Activated CD4-positive, CD25-positive, alpha-beta regulatory T cell treated with anti-CD3 and anti-CD28 coated beads, Interleukin-2, amount 50 U/mL, for 16 hours (primary cell): ENCODE data around the gene MTM1.

Experiments
- DNase-seq: peaks from one replicate; pipeline ENCODE4 v3.0.0-alpha.2; 2020; ENCODE audit warnings: low read depth, low spot score

The MTM1 gene

DNA sequence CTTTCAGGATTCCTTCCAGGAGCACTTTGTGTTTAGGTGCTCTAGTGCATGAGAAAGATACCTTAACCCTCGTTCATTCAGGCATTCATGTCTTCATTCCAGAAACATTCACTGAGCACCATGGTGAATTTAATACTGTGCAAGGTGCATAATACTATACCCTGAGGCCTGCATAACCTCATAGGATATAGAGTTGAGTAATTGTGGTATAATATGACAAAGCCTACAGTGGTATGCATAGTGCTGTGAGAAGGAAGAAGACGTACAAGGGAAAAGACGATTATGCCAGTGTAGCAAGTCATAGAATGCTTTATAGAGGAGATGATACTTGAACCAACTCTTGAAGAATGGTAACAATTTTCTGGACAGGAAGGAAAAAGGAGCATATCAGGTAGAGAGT, 34.3 kb downstream of the MTM1 start:
- no peak for DNase-seq

DNA sequence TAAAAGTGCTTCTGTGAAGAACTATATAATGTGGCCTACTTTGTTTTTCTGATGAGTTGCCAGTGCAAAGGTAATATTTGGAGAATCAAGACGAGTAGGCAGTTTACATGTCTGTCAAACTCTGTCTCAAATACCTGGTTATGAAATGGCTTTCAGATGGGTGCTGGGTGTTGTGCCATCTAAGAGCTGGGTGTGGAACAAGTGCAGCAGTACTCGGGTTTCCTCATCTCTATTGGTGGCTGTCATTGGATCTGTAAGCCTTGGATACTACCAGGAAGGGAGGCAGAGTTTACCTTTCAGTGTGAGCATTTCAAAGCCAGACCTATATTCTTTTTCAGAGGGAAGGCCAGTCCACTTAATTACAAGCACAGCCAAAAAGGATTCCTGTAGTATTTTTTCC, 37.2 kb downstream of the MTM1 start:
- no peak for DNase-seq

DNA sequence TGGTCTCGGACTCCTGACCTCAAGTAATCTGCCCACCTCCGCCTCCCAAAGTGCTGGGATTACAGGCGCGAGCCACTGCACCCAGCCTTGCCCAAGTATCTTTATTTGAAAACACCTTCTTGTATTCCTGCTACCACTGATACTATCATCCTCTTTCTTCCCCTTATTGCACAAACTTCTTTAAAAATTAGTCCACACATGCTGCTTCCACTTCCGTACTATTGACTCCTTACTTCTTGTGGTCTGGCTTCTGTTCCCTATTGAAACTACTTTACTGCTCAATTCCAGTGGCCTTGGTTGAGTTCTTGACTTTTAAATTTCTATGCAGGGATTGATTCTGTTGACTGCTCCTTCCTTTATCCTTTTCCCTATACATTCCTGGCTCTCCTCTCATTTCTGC, 38.8 kb downstream of the MTM1 start:
- DNase-seq: no peak

DNA sequence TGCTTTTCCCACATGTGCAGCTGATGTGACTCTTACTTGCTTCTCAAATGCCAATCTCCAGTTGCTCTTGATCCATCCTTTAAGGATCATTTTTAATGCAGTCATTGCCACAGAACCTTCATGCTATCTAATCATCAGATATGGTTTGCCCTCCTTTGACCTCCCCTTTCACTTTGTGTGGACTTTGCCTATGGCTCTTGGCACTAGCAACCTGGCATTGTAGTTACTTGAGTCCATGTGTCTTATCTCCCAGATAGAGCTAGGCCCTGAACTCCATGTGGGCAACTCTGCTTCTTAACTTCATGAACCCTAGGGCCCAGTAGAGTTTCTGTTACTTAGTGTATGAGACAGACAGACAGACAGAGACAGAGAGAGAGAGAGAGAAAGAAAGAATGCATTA, 41.6 kb downstream of the MTM1 start:
- no peak for DNase-seq

DNA sequence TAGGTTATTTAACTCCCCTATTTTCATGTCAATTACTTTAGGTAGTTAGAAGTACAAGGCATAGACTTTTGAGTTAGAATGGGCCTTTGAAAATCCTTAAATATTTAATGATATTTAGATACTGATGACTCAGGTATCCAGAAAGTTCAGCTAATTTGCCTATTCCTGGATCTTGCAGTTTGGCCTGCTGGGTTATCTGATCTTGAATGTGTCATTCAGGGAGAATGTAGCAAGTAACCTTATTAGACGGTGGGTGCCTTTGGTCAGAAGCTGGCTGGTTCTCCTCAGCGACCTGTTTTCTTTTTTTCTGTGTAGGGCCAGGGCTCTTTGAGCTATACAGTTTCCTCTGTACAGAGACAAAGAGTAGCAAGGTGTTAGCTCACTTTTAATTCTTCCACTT, 42.0 kb downstream of the MTM1 start:
- no peak for DNase-seq

DNA sequence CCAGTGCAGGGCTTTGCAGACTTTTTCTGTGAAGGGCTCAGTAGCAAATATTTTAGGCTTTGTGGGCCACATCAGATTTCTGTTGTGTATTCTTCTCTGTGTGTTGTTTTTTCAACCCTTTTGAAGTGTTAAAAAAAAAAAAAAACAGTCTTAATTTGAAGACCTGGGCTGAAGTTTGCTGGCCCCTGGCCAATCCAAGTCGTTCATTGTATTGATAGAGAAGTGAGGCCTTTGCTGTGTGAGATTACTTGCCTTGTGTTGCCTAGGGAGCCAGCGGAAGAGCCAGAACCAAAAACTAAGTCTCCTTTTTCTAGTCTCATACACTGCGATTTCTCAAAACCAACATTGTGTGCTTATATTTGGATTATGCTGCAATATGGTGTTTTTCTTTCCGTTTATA, 46.9 kb downstream of the MTM1 start:
- DNase-seq: no peak

DNA sequence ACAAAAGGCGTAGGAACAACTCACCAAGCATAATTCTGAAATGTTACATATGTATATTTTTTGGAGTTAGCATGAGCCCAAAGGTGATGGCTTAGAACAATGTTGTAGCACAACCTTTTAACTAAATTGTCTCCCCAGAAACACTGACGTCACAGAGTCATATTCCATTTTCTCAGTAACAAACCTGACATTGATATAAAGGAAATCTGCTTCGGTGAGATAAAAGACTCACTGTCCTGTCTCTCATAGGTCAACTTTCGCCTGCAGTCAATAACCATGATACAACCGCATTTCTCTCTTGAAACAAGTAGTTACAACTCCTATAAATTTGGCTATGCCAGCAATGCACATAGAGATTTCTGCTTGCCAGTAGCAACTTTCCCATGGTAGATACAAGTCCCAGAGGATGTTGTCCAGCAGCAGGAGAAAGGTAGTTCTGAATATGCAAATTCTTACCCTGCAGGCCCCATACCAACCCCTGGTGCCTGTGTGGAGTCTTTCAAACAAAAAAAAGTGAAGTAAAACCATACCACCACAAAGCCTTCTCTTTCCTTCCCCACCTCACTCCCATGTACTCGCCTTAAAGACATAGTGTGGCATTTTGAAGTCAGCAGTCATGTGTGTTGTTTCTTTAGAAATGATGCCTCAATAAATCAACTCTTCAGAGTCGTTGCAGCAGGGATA, 47.9 kb downstream of the MTM1 start:
- no peak for DNase-seq

DNA sequence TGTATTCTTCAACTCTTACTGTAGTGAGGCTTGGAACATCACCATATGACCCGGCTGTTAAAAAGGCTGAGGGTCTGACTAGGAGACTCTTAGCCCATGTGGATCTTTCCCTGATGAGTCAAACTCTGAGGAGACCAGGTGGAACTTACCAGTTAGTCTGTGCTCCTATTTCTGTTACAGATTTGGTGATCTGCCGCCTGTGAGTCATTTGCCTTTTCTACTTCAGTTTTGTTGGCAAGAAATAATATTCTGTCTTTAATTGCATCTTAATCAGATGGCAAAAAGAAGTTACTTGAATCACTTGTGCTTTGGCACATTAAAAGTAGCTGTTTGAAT, 48.4 kb downstream of the MTM1 start:
- no peak for DNase-seq

DNA sequence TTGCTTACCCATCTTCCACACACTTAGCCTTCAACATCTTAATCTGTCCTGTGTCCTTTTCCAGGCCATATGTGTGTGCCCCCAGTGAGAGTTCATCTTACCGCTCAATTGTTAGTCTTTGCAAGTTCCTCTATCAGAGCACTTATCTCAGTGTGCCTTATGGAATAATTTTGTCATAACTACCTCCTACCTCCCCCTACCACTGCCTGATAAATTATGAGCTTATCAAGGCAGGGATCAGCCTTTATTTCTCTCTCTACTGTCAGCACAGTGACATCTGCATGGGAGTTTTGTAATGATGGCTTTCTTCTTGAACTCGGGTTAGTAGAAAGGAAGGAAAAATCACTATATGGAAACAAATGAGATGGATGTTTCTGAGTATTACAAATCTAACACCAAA, 53.2 kb downstream of the MTM1 start:
- no peak for DNase-seq

DNA sequence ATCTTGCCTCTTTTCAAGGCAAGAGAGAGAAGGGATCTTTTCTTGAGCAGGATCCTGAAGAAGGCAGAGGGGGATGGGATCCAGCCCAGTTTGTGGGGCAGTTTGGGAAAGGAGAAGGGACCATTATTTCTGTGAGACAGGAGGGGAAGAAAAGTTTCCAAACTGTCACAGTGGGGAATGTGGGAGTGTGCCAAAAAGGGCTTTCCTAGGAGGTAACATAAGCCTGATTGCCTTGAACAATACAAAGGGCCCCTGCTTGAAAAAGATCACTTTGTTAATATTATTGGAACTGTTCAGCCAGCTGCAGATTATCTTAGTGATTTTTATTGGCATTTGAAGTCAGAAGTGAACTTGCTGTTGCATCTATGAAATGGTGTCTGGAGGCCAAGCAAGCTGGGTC, 55.2 kb downstream of the MTM1 start:
- DNase-seq: no peak

DNA sequence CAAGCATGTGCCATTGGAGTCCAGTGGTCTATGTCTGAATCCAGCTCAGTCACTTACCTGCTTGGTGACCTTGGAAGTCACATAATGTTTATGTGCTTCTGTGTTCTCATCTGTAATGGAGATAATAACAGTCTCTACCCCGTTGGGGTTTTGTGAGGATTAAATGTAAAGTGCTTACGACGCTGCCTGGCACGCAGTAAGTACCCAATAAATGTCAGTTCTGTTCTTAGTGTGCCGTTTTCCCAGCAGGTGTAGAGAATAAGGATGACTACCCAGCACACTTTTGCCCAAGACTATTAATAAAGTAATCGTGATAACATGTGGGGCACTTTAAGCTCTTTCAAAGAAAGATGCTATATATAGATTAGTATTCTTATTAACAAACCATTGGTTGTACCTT, 56.7 kb downstream of the MTM1 start:
- no peak for DNase-seq

DNA sequence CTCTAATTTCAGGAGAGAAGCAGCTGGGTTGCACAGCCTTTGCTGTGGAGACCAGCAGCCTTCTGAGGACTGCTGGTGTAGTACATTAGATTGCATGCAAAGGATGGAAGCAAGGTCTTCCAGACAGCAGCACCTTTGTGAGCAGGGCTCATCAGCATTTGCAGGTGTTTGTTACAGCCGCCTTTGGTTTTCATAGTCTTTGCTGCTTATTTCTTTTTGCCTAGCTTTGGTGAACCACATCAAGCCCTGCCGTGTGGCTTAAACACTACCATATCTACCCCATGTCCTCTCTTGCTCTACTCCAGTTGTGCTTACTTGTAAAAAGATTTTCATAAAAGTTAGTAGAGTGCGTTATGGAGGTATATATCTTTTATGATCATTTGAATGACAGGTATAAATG, 57.5 kb downstream of the MTM1 start:
- no peak for DNase-seq

DNA sequence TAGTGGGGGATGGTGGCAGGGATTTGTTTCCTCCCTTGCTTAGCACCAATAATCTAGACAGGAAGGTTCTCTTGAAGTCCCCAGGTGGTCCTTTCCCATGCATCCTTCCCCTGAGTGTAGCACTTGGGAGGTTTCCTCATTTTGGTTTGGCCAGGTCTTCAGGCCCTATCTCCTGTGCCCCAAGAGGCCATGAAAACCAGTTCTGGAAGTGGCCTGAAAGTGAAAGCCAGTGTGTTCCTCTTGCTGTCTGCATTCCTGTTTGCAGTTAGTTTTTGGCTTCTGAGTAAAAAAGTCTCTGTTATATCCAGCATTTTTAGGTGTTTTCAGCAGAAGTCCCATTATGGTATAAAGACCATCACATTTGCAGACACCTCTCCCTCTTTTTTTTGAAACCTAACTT, 59.5 kb downstream of the MTM1 start:
- no peak for DNase-seq

DNA sequence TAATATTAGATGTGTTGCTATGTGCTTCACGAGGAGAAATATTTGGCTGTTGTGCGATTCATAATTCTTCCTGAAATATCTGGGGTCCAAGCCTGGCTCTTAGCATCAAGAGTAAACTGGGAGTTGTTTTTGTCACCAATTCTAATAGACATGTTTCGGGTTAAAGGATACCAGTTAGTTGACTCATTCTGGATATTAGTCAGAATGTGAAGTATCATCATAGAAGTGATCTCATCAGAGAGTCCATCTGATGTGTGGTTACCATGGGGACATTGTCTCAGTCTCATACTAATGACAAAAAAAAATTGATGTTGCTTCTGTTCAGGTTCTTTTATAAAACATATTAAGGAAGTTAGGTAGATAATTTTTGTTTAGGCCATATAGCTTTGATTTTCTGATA, 67.5 kb downstream of the MTM1 start:
- no peak for DNase-seq

DNA sequence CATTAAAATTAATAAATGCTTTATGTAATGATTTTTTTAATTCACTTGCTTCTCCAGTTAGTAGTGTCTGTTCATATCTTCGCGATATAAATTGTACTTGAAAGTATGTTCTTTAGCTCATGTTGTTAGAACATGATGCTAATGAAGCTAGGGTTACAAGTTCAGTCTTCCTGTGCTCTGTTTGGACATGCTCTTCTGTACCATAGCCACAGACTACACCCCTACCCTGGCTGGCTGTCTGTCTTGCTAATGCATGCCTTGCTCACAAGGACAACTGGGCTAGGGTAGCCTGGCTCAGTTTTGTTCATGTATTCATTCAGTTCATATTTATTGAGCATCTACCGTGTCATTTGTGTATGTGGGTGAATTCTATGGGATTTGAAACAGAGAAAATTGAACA, 74.0 kb downstream of the MTM1 start:
- DNase-seq: no peak

DNA sequence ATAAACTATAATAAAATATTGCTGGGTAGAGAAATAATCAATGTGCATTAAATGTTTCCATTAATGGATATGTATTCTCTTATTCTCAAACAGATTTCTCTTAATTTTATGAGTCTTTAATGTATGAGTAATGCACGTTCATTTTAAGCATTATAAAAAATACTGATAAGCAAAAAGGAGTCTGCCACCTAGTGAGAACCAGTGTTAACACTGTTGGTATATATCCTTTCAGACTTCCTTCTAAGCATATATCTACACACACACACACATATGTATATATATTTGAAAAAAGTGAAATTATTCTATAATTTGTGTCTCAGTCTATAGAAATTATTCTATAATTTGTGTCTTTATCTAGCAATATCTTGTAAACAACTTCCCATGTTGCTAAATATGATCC, 74.8 kb downstream of the MTM1 start:
- DNase-seq: no peak

DNA sequence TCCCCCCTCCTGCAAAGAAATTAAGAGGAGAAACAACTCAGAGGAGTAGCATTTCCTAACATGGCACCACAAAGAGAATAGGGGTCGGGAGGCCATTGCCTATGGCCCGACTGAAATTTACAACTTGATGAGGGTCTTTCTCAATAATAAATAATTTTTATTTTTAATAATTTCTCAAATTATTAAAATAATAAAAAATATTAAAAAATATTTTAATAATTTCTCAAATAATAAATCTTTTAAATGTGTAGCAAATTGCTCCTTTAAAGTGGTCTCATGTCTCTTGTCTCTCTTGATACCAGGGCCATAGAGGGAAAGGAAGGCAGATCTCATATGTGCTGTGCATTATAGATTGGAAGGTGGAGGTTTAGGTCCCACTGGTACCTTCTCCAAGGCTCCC, 75.5 kb downstream of the MTM1 start:
- no peak for DNase-seq

DNA sequence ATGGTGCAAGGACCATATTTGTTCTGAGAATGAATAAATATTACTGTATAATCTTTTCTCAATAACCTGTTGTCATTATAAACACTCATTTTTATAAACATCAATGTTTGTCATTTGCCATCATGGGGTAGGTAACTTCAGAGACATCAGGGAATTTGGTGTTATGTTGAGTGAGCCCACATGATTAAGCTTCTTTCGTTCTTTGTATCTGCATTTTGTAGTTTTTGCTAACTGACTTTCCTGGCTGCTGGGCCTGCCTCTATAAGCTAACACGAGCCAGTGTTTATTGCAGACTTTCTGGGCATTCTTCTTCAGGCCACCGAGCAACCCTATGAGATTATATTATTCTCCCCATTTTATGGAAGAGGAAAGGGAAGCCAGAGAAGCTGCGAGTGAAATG, 76.0 kb downstream of the MTM1 start:
- no peak for DNase-seq

DNA sequence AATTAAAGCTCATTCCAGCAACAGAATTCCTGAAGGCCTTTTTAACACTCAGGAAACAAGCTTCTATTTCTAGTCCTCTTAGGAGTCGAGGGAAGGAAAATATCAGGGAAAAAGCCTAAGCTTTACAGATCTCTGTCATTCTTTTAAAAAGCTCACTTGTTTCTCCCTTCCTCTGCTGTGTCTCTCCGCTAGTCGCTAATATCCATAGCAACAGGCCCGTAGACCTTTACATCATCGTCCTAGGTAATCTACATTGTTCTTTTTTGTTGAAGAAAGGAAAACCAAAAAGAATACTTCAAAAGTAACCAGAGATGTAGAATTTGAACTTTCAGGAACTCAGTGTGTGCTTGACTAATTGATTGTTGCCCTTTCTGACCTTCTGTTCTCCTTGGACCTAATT, 78.9 kb downstream of the MTM1 start:
- DNase-seq: no peak

DNA sequence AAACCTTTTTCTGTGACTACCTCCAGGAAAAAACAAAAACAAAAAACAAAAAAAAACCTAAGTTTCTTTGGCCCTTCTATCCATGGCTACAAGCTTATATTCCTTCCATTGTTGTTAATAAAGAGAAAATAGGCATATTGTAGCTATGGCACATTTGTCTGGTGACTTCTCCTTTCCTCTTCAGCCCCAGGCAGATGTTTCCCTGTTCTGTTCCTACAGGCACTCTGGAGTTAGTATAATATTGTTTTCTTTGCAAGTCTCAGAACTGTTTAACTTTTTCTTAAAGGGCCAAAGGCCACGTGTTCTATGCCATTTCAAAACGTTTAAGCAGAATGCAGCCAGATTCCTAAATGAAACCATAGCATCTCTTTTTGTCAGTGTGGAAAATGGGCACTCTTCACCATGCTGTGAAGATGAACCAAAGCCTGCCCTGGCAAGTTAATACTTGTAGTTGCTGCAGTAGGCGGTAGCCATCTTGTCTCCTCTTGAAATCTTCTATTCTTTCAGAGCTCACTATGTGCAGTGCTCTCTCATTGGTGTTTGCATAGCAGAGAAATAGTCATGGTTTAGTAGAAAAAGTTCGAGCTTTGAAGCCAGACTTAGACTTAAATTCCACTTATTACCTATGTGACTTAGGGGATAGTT, 80.0 kb downstream of the MTM1 start:
- DNase-seq: no peak

DNA sequence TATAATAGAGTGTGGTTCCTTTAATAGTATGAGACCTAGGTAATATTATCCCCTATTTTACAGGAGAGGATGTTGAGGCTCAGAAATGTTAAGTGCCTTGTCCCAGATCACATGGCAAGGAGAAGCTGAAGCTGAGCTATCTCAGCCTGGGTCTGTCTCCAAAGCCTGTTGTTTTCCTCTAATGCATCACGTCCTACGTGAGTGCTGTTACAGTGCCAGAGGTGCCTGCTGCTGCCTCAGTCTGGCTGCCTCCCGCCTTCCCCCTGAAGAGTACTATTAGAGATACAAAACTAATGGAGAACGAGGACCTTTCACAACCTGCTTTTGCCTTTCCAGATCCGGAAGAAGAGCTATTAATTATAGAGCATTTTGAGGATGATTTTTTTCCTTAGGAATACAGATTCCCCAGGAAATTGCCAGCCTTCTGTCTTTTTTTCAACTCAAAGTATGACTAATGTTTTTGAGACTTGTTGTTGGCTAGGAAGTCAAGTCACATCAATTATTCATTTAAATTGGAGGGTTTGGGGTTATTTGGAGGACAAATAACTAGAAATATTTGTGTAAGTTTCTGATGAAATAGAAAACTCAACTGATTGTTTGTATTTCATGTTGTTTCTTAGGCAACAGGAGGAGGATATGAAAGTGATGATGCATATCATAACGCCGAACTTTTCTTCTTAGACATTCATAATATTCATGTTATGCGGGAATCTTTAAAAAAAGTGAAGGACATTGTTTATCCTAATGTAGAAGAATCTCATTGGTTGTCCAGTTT, 80.9 kb downstream of the MTM1 start:
- no peak for DNase-seq

DNA sequence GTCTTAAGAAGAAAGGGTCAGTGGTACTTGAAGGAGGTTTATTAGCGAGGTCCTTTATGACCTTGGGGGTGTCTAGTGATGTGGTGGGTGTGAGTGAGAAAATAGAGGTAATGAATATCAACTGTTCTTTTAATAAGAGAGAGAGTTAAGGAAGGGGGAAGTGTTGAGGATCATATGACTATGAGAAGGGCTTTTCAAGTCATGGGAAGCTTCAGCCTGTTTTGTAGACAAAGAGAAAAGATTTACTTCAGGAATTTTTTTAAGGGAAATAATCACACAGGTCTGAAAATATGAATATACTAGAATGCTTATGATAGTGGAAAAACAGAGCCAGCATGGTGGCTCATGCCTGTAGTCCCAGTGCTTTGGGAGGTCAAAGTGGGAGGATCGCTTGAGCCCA, 83.5 kb downstream of the MTM1 start:
- no peak for DNase-seq

DNA sequence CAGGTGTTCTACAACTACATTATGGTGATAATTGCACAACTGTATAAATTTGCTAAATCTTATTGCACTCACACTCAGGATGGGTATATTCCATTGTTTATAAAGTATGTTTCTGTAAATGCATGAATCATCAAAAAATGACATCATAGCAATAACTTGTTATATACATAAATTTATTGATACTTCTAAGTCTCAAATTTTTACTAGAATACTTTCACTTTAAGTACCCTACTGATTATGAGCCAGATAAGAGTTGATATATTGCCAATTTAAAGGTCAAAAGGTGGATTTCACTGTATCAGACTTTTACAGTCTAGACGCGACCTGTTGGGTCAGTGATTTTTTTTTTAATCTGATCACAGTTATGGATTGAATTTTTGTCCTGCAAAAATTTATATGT, 87.4 kb downstream of the MTM1 start:
- no peak for DNase-seq
